OCI-LY1 (cell line): ENCODE results near the gene INKA1.

Experiments
- H2AFZ ChIP-seq: fragments of 200-600 bp; sonication (generic), shearing (Covaris generic); 2 replicates; pipeline ENCODE4 v1.6.0; 2014; ENCODE audit warnings: antibody characterized with exemption, mild to moderate bottlenecking, low read length
- H3F3A ChIP-seq: fragments of 200-600 bp; sonication (generic), shearing (Covaris generic); 2 replicates; pipeline ENCODE4 v1.6.0; 2014; ENCODE audit warnings: mild to moderate bottlenecking, antibody characterized with exemption, low read length, moderate library complexity; ENCODE audit not compliant: insufficient read depth
- H3K27ac ChIP-seq: fragments of 200-600 bp; sonication (generic); 2 replicates; pipeline ENCODE4 v1.5.1; 2014; ENCODE audit warnings: low read length, mixed run types, mild to moderate bottlenecking, low read depth; ENCODE audit not compliant: poor library complexity, severe bottlenecking
- H3K27me3 ChIP-seq: fragments of 200-600 bp; sonication (generic); 2 replicates; pipeline ENCODE4 v1.6.0; 2014; ENCODE audit warnings: antibody characterized with exemption, mild to moderate bottlenecking, low read length, moderate library complexity; ENCODE audit not compliant: insufficient read depth
- H3K36me3 ChIP-seq: fragments of 200-600 bp; sonication (generic); 2 replicates; pipeline ENCODE4 v1.6.1; 2014; ENCODE audit warnings: mild to moderate bottlenecking, antibody characterized with exemption, low read length, moderate library complexity, mixed read lengths; ENCODE audit not compliant: insufficient read depth
- H3K4me1 ChIP-seq: fragments of 200-600 bp; sonication (generic); 2 replicates; pipeline ENCODE4 v1.5.1; 2014; ENCODE audit warnings: mild to moderate bottlenecking, low read length, moderate library complexity; ENCODE audit not compliant: insufficient read depth, severe bottlenecking
- H3K4me2 ChIP-seq: fragments of 200-600 bp; sonication (generic), shearing (Covaris generic); 2 replicates; pipeline ENCODE4 v1.6.1; 2014; ENCODE audit warnings: low read length
- H3K4me3 ChIP-seq: fragments of 200-600 bp; sonication (generic); 2 replicates; pipeline ENCODE4 v1.5.1; 2014; ENCODE audit warnings: low read length, low read depth, mild to moderate bottlenecking, mixed read lengths; ENCODE audit not compliant: poor library complexity, severe bottlenecking
- H3K79me2 ChIP-seq: fragments of 200-600 bp; shearing (Covaris generic); 2 replicates; pipeline ENCODE4 v1.6.1; 2016; ENCODE audit warnings: mixed run types, low read length, mixed read lengths; ENCODE audit not compliant: insufficient read depth
- H3K9ac ChIP-seq: fragments of 200-600 bp; sonication (generic), shearing (Covaris generic); 2 replicates; pipeline ENCODE4 v1.6.1; 2014; ENCODE audit warnings: mild to moderate bottlenecking, low read length, mixed read lengths
- H3K9me2 ChIP-seq: fragments of 200-600 bp; sonication (generic), shearing (Covaris generic); 2 replicates; pipeline ENCODE4 v1.6.1; 2014; ENCODE audit warnings: low read depth, mild to moderate bottlenecking, low read length, mixed read lengths
- H3K9me3 ChIP-seq: fragments of 200-600 bp; shearing (Covaris generic); 2 replicates; pipeline ENCODE4 v1.6.1; 2014; ENCODE audit warnings: low read length, mixed read lengths
- H4K20me1 ChIP-seq: fragments of 200-600 bp; sonication (generic), shearing (Covaris generic); 2 replicates; pipeline ENCODE4 v1.6.0; 2016; ENCODE audit warnings: mild to moderate bottlenecking, low read length; ENCODE audit not compliant: insufficient read depth
- CTCF ChIP-seq: fragments of 200-600 bp; sonication (generic), shearing (Covaris generic); IDR thresholded peaks from 2 replicates; pipeline ENCODE4 v1.5.1; 2017; ENCODE audit warnings: mild to moderate bottlenecking, antibody characterized with exemption, low read length, moderate library complexity, mixed read lengths
- EZH2 ChIP-seq: fragments of 200-600 bp; sonication (generic), shearing (Covaris generic); IDR thresholded peaks from 2 replicates; pipeline ENCODE4 v1.8.0; 2017; ENCODE audit warnings: borderline replicate concordance, mixed run types, mild to moderate bottlenecking, antibody characterized with exemption, low read length, moderate library complexity, mixed read lengths

INKA1 gene

GRCh38 chr3:49794431-49794830, 8.6 kb upstream of the INKA1 start:
- H3K9me2 ChIP-seq, result no peaks in the 10 kb centered on the region
- H3K79me2 ChIP-seq, result no peaks in the 10 kb centered on the region
- H3K36me3 ChIP-seq, result no peaks in the 10 kb centered on the region
- H2AFZ ChIP-seq, result no peak overlapping the region
- TF ChIP-seq CTCF, result no peak
- TF ChIP-seq EZH2, result no peak
- H3K4me3 ChIP-seq, result no peak overlapping the region
- peaks cover 6% of the 10 kb centered on the region for H3K4me1 ChIP-seq
- H3K4me2 ChIP-seq, result no peak overlapping the region
- H4K20me1 ChIP-seq, result no peaks in the 10 kb centered on the region
- no peak overlapping the region for H3K27ac ChIP-seq
- no peaks in the 10 kb centered on the region; the same call in 1 of the 2 replicates for H3K27me3 ChIP-seq
- no peaks in the 10 kb centered on the region for H3K9me3 ChIP-seq
- no peak overlapping the region for H3K9ac ChIP-seq
- no peaks in the 10 kb centered on the region for H3F3A ChIP-seq

GRCh38 chr3:49794926-49795905, 7.8 kb upstream of the INKA1 start:
- Histone ChIP-seq H2AFZ (no peak overlapping the region), H3K9ac (no peak overlapping the region), H3K79me2 (no peaks in the 10 kb centered on the region), H4K20me1 (no peaks in the 10 kb centered on the region), H3K9me3 (no peaks in the 10 kb centered on the region), H3K4me2 (no peak overlapping the region), H3K27ac (no peak overlapping the region), H3K36me3 (no peaks in the 10 kb centered on the region), H3K9me2 (no peaks in the 10 kb centered on the region), H3K4me3 (no peak overlapping the region), H3K27me3 (no peaks in the 10 kb centered on the region; the same call in 1 of the 2 replicates), H3K4me1 (no peaks in the 10 kb centered on the region), H3F3A (no peaks in the 10 kb centered on the region)
- TF ChIP-seq EZH2, result no peak
- no peak for TF ChIP-seq CTCF

- H3K4me2 ChIP-seq, result no peak overlapping the region
- no peak overlapping the region for H3K4me3 ChIP-seq
- H3K27ac ChIP-seq, result no peak overlapping the region
- no peaks in the 10 kb centered on the region for H3F3A ChIP-seq
- H3K36me3 ChIP-seq, result no peaks in the 10 kb centered on the region
- no peaks in the 10 kb centered on the region for H3K79me2 ChIP-seq
- TF ChIP-seq CTCF (no peak), EZH2 (no peak)
- no peak overlapping the region for H3K9ac ChIP-seq
- H3K9me3 ChIP-seq, result no peaks in the 10 kb centered on the region
- no peaks in the 10 kb centered on the region for H4K20me1 ChIP-seq
- no peaks in the 10 kb centered on the region; the same call in 1 of the 2 replicates for H3K27me3 ChIP-seq
- no peaks in the 10 kb centered on the region for H3K9me2 ChIP-seq
- H3K4me1 ChIP-seq, result peaks cover 12% of the 10 kb centered on the region
- no peak overlapping the region for H2AFZ ChIP-seq
Measured at GRCh38 chr3:49799105-49799504, 4.0 kb upstream of the INKA1 start.
